GM19240 (cell line): ENCODE results near the gene CIC.
"Not testable (repeated sequence)": the region's sequence is repeated elsewhere in the genome, so short reads cannot be mapped to it uniquely, and the experiment has no call there.

Experiments used
- DNase-seq: peaks from one replicate; pipeline ENCODE4 v3.0.0; 2011; ENCODE audit warnings: low spot score; ENCODE audit not compliant: insufficient read length

Gene CIC

DNA sequence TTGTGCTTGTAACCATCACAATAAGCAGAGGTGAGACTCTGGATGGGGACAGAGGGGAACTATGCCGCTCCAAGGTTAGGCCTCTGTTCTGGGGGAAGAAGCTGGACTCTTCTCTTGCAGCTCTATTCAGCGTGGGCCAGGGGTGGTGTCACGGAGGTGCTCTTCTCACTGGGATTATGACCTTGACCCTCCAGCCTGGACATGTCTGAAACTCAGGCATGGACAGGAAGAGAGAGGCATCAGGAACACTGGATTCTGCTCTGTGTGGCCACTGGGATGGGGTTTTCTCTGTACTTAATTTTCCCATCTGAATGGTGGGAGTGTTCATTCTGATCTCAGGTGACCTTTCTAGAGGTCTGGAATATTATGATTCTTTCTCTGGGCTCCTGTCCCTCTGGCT, 64.0 kb downstream of the CIC start:
- no peak for DNase-seq

DNA sequence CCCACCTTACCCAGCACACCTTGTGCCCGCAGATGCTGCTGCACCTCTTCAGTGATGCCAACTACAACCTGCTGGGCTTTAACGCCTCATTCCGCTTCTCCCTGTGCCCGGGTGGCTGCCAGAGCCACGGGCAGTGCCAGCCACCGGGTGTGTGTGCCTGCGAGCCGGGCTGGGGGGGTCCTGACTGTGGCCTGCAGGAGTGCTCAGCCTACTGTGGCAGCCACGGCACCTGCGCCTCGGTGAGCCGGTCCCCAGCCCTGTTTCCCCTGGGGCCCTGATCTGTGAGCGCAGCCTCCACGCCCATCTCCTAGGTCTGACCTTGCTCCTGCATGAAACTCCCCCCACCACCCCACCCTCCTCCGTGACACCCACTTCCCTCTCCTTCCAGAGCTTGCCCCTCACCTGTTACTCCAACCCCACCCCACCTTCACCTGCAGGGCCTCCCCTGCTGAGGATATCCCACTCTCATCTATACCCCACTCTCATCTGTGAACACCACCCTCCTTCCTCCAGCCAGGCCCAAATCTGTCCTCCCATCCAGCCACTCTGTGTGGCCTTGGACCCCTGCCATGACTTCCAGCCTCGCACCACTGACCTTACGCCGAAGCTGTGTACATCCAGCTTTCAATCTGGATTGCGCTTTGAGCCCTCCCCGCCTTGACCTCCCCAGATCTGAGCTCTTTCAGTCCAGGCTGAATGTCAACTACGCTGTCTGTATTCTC, 65.1 kb downstream of the CIC start:
- DNase-seq = no peak

GRCh38 chr19:42334697-42335373, 65.8 kb downstream of the CIC start:
- DNase-seq = no peak

GRCh38 chr19:42335374-42335936, 66.4 kb downstream of the CIC start:
- DNase-seq = no peak

- DNase-seq = no peak
Measured at GRCh38 chr19:42335971-42336370, 66.9 kb downstream of the CIC start.

DNA sequence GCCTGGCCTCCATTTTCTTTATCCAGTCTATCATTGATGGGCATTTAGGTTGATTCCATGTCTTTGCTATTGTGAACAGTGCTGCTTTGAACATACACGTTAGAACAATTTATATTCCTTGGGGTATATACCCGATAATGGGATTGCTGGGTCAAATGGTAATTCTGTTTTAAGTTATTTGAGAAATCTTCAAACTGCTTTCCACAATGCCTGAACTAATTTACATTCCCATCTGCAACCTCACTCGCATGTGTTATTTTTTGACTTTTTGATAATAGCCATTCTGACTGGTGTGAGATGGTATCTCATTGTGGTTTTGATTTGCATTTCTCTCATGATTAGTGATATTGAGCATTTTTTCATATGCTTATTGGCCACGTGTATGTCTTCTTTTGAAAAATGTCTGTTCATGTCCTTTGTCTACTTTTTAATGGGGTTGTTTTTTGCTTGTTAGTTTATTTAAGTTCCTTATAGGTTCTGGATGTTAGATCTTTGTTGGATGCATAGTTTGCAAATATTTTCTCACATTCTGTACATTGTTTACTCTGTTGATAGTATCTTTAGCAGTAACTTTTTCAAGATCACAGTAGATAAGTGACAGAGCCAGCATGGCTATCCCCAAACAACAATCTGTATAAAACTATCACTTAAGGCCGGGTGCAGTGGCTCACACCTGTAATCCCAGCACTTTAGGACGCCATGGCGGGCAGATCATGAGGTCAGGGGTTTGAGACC, 70.2 kb downstream of the CIC start:
- not testable (repeated sequence) for DNase-seq

DNA sequence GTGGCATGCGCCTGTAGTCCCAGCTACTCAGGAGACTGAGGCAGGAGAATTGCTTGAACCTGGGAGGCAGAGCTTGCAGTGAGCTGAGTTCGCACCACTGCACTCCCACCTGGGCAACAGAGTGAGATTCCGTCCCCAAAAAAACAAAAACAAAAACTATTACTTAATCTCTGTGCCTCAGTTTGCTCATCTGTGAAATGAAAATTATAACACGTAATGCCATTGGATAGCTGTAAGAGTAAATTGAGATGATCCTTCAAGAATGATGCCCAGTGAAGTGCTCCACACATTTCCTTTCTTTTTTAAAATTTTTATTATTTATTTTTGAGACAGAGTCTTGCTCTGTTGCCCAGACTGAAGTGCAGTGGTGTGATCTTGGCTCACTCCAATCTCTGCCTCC, 70.9 kb downstream of the CIC start:
- DNase-seq = not testable (repeated sequence)

GRCh38 chr19:42343344-42344110, 74.5 kb downstream of the CIC start:
- DNase-seq = no peak

DNA sequence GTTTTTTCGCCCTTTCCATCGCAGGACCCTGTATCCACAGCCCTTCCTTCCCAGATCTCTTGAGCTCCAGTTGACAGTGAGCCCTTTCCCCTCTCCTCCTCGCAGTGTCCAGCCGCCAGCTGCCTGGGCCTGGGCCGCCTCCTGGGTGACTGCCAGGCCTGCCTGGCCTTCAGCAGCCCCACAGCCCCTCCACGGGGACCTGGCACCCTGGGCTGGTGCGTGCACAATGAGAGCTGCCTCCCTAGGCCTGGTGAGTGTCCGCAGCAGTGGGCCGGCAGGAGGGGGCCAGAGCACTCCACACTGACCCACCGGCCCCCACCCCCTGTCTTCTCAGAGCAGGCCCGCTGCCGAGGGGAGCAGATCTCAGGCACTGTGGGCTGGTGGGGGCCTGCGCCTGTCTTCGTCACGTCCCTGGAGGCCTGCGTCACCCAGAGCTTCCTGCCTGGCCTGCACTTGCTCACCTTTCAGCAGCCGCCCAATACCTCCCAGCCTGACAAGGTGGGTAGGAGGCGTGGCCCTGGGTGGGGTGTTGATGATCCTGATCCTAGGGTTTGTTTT, 75.4 kb downstream of the CIC start:
- no peak for DNase-seq
